ENCODE data around the gene CEACAM19. TPM values are rescaled to one million over a fixed set of nuclear protein-coding genes. Genes with fewer than 3 reads are reported as not detected.

CEACAM19 gene
- total RNA-seq, 4 donors from 2014 or later: 0.78 to 5.5 (median 3.8) TPM

DNA sequence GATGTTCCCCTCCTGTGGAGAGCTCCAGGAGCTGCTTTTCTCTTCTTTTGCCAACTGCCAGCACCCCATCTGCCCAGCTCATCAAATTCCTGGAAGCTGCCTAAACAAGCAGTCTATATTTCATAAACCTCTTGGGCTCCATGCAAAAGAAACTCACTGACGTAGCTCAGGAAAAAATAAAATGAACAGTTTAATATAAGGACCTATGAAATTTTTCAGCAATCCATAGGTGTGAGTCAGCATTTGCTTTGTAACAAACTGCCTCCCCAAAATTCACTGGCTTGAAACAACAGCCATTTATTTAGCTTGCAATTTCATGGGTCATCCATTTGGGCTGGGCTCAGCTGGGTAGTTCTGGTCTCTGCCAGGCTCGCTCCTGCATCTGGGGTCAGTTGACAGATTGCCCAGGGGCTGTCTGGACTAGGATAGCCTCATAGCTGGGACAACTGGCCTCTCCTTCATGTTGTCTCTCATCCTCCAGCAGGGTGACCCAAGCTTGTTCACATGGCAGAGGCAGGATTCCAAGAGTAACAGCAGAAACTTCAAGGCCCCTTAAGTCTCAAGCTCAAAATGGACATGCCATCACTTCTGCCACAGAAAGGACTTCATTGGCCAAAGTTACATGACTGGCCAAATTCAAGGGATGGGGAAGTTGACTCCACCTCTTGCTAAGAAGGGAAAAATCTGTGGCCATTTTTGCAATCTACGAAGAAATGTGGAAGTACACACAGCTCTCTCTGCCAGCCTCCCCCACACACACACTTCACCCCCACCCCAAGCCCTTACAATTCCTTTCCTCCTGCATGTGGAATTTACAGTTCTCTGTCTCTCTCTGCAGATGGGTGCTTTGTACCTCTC lies 35.5 kb upstream of the CEACAM19 start:
- H3K4me3 ChIP-seq (replicated peaks in 1 of 3): no peak overlapping the region
- H3K4me1 ChIP-seq: peaks cover 0 to 7% of the 10 kb centered on the region in 2 donors
- H3K27ac ChIP-seq: no peak overlapping the region
- no peak for TF ChIP-seq POLR2A (IDR thresholded peaks at IDR 0.05)
- no peak for TF ChIP-seq CTCF (IDR thresholded peaks at IDR 0.05)
- no peaks in the 10 kb centered on the region for H3K36me3 ChIP-seq
- no peaks in the 10 kb centered on the region for H3K27me3 ChIP-seq
- DNase-seq: no peak
- no peaks in the 10 kb centered on the region for H3K9me3 ChIP-seq
- 80 to 84% methylated on average over 2 to 3 of the region's 3 CpGs for WGBS, 2 donors
- intact Hi-C loops (cut with DNase I): no loop called here

DNA sequence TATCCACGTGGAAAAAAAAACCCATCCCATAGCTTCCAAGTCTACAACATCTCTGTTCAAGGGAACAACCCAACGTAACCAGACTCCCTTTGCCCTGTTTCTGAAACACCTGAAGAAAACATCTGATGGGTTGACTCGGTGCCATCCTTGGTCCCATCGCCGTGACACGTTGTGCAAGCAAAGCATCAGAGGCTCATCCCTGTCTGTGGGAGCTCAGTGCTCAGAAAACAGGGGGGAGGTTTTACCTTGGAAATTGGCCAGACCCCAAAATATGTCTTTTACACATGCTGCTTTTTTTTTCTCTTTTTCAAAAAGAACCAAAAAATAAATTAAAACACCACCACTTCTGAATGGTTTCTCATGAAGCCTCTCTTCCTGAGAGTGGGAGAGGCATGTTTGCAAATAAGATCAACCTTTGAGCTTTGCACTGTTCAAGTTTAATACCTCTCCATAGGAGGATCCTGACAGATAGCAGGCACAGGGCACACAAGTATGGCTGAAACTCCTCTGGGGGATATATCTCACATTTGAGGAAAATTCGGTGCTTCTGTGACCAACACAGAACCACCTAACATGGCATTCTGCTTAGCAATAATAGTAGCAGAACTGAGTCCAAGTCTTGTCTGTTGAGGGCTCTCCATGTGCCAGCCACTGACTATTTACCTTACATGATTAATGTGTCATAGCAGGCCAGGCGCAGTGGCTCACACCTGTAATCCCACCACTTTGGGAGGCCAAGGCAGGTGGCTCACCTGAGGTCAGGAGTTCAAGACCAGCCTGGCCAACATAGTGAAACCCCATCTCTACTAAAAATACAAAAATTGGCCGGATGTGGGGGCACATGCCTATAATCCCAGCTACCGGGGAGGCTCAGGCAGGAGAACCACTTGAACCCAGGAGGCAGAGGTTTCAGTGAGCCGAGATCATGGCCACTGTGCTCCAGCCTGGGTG lies 34.6 kb upstream of the CEACAM19 start:
- DNase-seq: no peak
- Histone ChIP-seq H3K4me3 (replicated peaks in 1 of 3) (no peak overlapping the region), H3K27ac (no peak overlapping the region), H3K27me3 (no peaks in the 10 kb centered on the region), H3K4me1 (peaks cover 0 to 7% of the 10 kb centered on the region in 2 donors), H3K36me3 (no peaks in the 10 kb centered on the region), H3K9me3 (no peaks in the 10 kb centered on the region)
- intact Hi-C loops (cut with DNase I): no loop called here
- 79 to 82% methylated on average over 11 of the region's 11 CpGs for WGBS, 2 donors
- TF ChIP-seq POLR2A (IDR thresholded peaks at IDR 0.05) (no peak), CTCF (IDR thresholded peaks at IDR 0.05) (no peak)

GRCh38 chr19:44637390-44637764 lies 33.9 kb upstream of the CEACAM19 start:
- no peaks in the 10 kb centered on the region for H3K27me3 ChIP-seq
- H3K27ac ChIP-seq: no peak overlapping the region
- DNase-seq: no peak
- peaks cover 0 to 7% of the 10 kb centered on the region in 2 donors for H3K4me1 ChIP-seq
- WGBS, 2 donors: 89 to 97% methylated on average over 5 of the region's 5 CpGs
- H3K36me3 ChIP-seq: no peaks in the 10 kb centered on the region
- intact Hi-C loops (cut with DNase I): no loop called here
- TF ChIP-seq POLR2A (IDR thresholded peaks at IDR 0.05): no peak
- no peak for TF ChIP-seq CTCF (IDR thresholded peaks at IDR 0.05)
- no peaks in the 10 kb centered on the region for H3K9me3 ChIP-seq
- H3K4me3 ChIP-seq (replicated peaks in 1 of 3): no peak overlapping the region

- Histone ChIP-seq H3K9me3 (no peaks in the 10 kb centered on the region), H3K4me3 (replicated peaks in 1 of 3) (no peak overlapping the region), H3K4me1 (peaks cover 0 to 7% of the 10 kb centered on the region in 2 donors), H3K36me3 (no peaks in the 10 kb centered on the region), H3K27me3 (no peaks in the 10 kb centered on the region), H3K27ac (no peak overlapping the region)
- TF ChIP-seq POLR2A (IDR thresholded peaks at IDR 0.05) (no peak), CTCF (IDR thresholded peaks at IDR 0.05) (no peak)
- intact Hi-C loops (cut with DNase I): no loop called here
- WGBS, 2 donors: 85 to 92% methylated on average over 3 of the region's 3 CpGs
- no peak for DNase-seq
Measured at GRCh38 chr19:44640518-44640917, 30.8 kb upstream of the CEACAM19 start.
